B cell (primary cell): ENCODE data around the gene ELP1. TPM values are rescaled to one million over a fixed set of nuclear protein-coding genes. Genes with fewer than 3 reads are reported as not detected.

Experiments used
- ATAC-seq: fragments of 200-7000 bp; cut with Tn5 transposase; one replicate; pipeline ENCODE4 v1.10.0; 2021; ENCODE audit warnings: low read depth, mild to moderate bottlenecking, moderate number of reproducible peaks, moderate library complexity
- CTCF ChIA-PET: fragments of 350-600 bp; sonication (Branson Sonifier 250); formaldehyde crosslinking; loops from one replicate; lab custom pipeline; 2021; ENCODE audit warnings: antibody characterized with exemption, inconsistent platforms; lab: Charles Lee
- POLR2A ChIA-PET: fragments of 350-600 bp; sonication (Branson Sonifier 250); formaldehyde crosslinking; loops from one replicate; lab custom pipeline; 2021; ENCODE audit warnings: antibody characterized with exemption; lab: Charles Lee
- DNase-seq: peaks from one replicate; pipeline ENCODE4 v3.0.0; 2013
- H2AFZ ChIP-seq: 2 replicates; pipeline ENCODE4 v1.6.1; 2012; ENCODE audit warnings: mild to moderate bottlenecking, low read depth, low read length; ENCODE audit not compliant: insufficient read depth, poor library complexity, severe bottlenecking
- H3K27ac ChIP-seq, 2 donors: 1 replicate in 1 of 2; 2 replicates in 1 of 2; pipeline ENCODE4 v1.5.1; 2012 to 2013; ENCODE audit warnings: low read length in 2 of 2, mild to moderate bottlenecking in 2 of 2, moderate library complexity in 1 of 2
- H3K27me3 ChIP-seq, 4 experiments: fragments of 200-600 bp in 1 of 4; sonication (generic) in 1 of 4; replicated peaks in 1 of 4; 1 replicate in 2 of 4; 2 replicates in 2 of 4; pipeline versions ENCODE4 v1.6.1 to v1.7.0; 2013 to 2016; ENCODE audit warnings: low read length in 3 of 4, mild to moderate bottlenecking in 2 of 4, mixed read lengths in 1 of 4, moderate library complexity in 1 of 4; ENCODE audit not compliant: insufficient read depth in 4 of 4, control insufficient read depth in 3 of 4; ENCODE audit errors: control extremely low read depth in 1 of 4
- H3K36me3 ChIP-seq, 2 experiments: replicated peaks in 1 of 2; 1 replicate in 1 of 2; 2 replicates in 1 of 2; pipeline versions ENCODE4 v1.6.1 to v1.7.1; 2013; ENCODE audit warnings: low read length in 1 of 2; ENCODE audit not compliant: insufficient read depth in 2 of 2, control insufficient read depth in 1 of 2; ENCODE audit errors: control extremely low read depth in 1 of 2, extremely low read depth in 1 of 2
- H3K4me1 ChIP-seq, 2 donors: fragments of 200-600 bp in 1 of 2; sonication (generic) in 1 of 2; 1 replicate in 1 of 2; 2 replicates in 1 of 2; pipeline versions ENCODE4 v1.5.1 to v1.6.1; 2013 to 2017; ENCODE audit warnings: low read length in 2 of 2; ENCODE audit not compliant: control insufficient read depth in 2 of 2, insufficient read depth in 2 of 2
- H3K4me2 ChIP-seq: replicated peaks from 2 replicates; pipeline ENCODE3; 2012; ENCODE audit warnings: mild to moderate bottlenecking, low read depth, low read length; ENCODE audit not compliant: poor library complexity, severe bottlenecking
- H3K4me3 ChIP-seq, 5 experiments: fragments of 200-600 bp in 1 of 5; sonication (generic) in 1 of 5; 1 replicate in 3 of 5; 2 replicates in 2 of 5; pipeline versions ENCODE4 v1.5.1 to v1.7.0; 2011 to 2016; ENCODE audit warnings: low read length in 4 of 5, mild to moderate bottlenecking in 4 of 5, low read depth in 2 of 5, control low read depth in 1 of 5, moderate library complexity in 1 of 5; ENCODE audit not compliant: insufficient read depth in 1 of 5; ENCODE audit errors: control extremely low read depth in 1 of 5, extremely low read depth in 1 of 5
- H3K79me2 ChIP-seq: fragments of 200-600 bp; sonication (generic); one replicate; pipeline ENCODE4 v1.6.0; 2016; ENCODE audit warnings: low read length; ENCODE audit not compliant: control insufficient read depth, insufficient read depth
- H3K9ac ChIP-seq: fragments of 200-600 bp; sonication (generic); 2 replicates; pipeline ENCODE4 v1.6.1; 2017; ENCODE audit warnings: mild to moderate bottlenecking, low read length, moderate library complexity
- H3K9me3 ChIP-seq, 3 donors: one replicate each; pipeline versions ENCODE4 v1.6.1 to v1.7.1; 2013; ENCODE audit warnings: low read length in 2 of 3; ENCODE audit not compliant: control insufficient read depth in 2 of 3, insufficient read depth in 1 of 3; ENCODE audit errors: control extremely low read depth in 1 of 3
- H4K20me1 ChIP-seq: 2 replicates; pipeline ENCODE4 v1.6.0; 2012; ENCODE audit warnings: mild to moderate bottlenecking, low read length; ENCODE audit not compliant: insufficient read depth, control insufficient read depth, poor library complexity, severe bottlenecking
- H3K27ac Mint-ChIP-seq: one replicate; pipeline ENCODE4 v1.8.0; 2021; ENCODE audit warnings: mixed read lengths
- H3K27me3 Mint-ChIP-seq: one replicate; pipeline ENCODE4 v1.8.0; 2021; ENCODE audit warnings: mixed read lengths
- H3K4me1 Mint-ChIP-seq: one replicate; pipeline ENCODE4 v1.8.0; 2021; ENCODE audit warnings: mixed read lengths
- H3K4me3 Mint-ChIP-seq: one replicate; pipeline ENCODE4 v1.8.0; 2021; ENCODE audit warnings: mixed read lengths
- H3K9me3 Mint-ChIP-seq: one replicate; pipeline ENCODE4 v1.8.0; 2022; ENCODE audit warnings: mixed read lengths; ENCODE audit not compliant: insufficient read depth
- EZH2 ChIP-seq: IDR thresholded peaks from 2 replicates; pipeline ENCODE4 v1.6.1; 2012; ENCODE audit warnings: borderline replicate concordance, low read depth, mild to moderate bottlenecking, moderate library complexity, low read length; ENCODE audit not compliant: insufficient read depth, poor library complexity, severe bottlenecking
- WGBS: methylation state at CpG from one replicate; pipeline ENCODE4 v1.1.5; 2013; ENCODE audit warnings: missing lambda C conversion rate; ENCODE audit not compliant: insufficient coverage; 5-methylcytosine and 5-hydroxymethylcytosine counted together
- intact Hi-C: fragments of 100-400 bp; cut with micrococcal nuclease; formaldehyde crosslinking; loops from one replicate; pipeline ENCODE4 v1.10.0; 2022
- polyA plus RNA-seq: library from polyadenylated mRNA; depleted of rRNA; stranded (reverse); fragments of >200 nt; gene quantifications from 2 replicates; pipeline ENCODE4 v1.2.3, GENCODE V29; 2012
- total RNA-seq, 2 donors: library from RNA; stranded (reverse); fragments of 120-200 nt in 1 of 2; gene quantifications; 1 replicate in 1 of 2; 2 replicates in 1 of 2; pipeline versions ENCODE4 v1.2.3 to v1.2.4, GENCODE V29; 2013 to 2022
- TF ChIP-seq, protein P1 (sequence below): fragments of 200-600 bp; IDR thresholded peaks from one replicate; pipeline ENCODE4 v1.8.0; 2022; ENCODE audit warnings: antibody characterized with exemption, mild to moderate bottlenecking

ELP1 gene
- total and polyA plus RNA-seq, 2 donors (not counting 1 experiment from before 2014, with no cell fraction given): 20.8 to 29.4 TPM

DNA sequence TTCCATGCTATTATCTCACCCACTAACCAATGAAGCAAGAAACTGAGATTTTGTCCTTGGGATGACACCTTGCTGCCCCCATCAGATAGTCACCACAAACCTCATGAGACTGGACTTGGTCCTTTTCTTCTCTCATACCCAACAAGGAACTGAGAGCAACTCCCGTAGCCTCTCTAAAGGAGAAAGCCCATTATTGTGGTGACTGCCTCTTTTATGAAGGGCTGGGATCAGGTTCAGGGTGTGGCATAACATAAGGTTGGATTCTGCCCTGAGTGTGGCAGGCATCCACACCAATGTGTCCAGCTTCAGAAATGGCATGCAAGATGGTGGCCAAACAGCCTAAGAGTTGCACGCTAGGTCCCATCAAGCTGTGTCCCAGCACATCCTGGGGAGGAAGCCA, 73.2 kb downstream of the ELP1 start:
- Histone ChIP-seq H3K9me3 (no peaks in the 10 kb centered on the region), H3K4me3 (no peak overlapping the region), H3K4me2 (no peak overlapping the region), H3K79me2 (no peaks in the 10 kb centered on the region), H3K36me3 (no peaks in the 10 kb centered on the region), H3K27ac (no peak overlapping the region), H3K4me1 (no peaks in the 10 kb centered on the region), H2AFZ (no peak overlapping the region), H3K9ac (no peak overlapping the region), H4K20me1 (no peaks in the 10 kb centered on the region), H3K27me3 (no peaks in the 10 kb centered on the region)
- Mint-ChIP-seq H3K4me1 (no peaks in the 10 kb centered on the region), H3K9me3 (peaks cover 2% of the 10 kb centered on the region), H3K4me3 (no peak overlapping the region), H3K27me3 (no peaks in the 10 kb centered on the region), H3K27ac (no peak overlapping the region)
- CTCF ChIA-PET: no interaction called here
- DNase-seq (no peak), ATAC-seq (no peak)
- WGBS: 100% methylated on average over 1 of the region's 2 CpGs
- TF ChIP-seq, protein P1, sequence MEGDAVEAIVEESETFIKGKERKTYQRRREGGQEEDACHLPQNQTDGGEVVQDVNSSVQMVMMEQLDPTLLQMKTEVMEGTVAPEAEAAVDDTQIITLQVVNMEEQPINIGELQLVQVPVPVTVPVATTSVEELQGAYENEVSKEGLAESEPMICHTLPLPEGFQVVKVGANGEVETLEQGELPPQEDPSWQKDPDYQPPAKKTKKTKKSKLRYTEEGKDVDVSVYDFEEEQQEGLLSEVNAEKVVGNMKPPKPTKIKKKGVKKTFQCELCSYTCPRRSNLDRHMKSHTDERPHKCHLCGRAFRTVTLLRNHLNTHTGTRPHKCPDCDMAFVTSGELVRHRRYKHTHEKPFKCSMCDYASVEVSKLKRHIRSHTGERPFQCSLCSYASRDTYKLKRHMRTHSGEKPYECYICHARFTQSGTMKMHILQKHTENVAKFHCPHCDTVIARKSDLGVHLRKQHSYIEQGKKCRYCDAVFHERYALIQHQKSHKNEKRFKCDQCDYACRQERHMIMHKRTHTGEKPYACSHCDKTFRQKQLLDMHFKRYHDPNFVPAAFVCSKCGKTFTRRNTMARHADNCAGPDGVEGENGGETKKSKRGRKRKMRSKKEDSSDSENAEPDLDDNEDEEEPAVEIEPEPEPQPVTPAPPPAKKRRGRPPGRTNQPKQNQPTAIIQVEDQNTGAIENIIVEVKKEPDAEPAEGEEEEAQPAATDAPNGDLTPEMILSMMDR: no peak
- TF ChIP-seq EZH2: no peak
- POLR2A ChIA-PET: no interaction called here
- intact Hi-C loops: no loop called here

DNA sequence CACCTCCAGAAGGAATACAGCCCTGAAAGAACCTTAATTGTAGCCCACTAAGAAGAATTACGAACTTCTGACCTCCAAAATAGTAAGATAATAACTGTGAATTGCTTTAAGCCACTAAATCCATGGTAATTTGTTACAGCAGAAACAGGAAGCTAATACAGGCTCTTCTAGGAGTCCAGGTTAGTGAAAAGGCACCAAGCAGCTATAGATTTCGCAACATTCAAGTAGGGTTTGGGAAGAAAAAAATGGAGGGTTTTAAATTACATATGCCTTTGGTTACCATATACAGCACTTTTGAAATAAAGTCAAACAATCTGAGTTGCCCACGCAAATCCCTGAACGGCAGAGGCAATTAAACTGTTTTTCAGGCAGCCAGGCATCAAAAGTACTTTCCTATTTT, 73.6 kb downstream of the ELP1 start:
- Histone ChIP-seq H3K4me3 (no peak overlapping the region), H3K4me1 (no peaks in the 10 kb centered on the region), H3K27ac (no peak overlapping the region), H3K27me3 (no peaks in the 10 kb centered on the region), H4K20me1 (no peaks in the 10 kb centered on the region), H2AFZ (no peak overlapping the region), H3K4me2 (no peak overlapping the region), H3K36me3 (no peaks in the 10 kb centered on the region), H3K79me2 (no peaks in the 10 kb centered on the region), H3K9ac (no peak overlapping the region), H3K9me3 (no peaks in the 10 kb centered on the region)
- CTCF ChIA-PET: no interaction called here
- intact Hi-C loops: no loop called here
- no peak overlapping the region for H3K4me3 Mint-ChIP-seq
- POLR2A ChIA-PET: no interaction called here
- H3K27ac Mint-ChIP-seq: no peak overlapping the region
- no peak for DNase-seq
- ATAC-seq: no peak
- peaks cover 2% of the 10 kb centered on the region for H3K9me3 Mint-ChIP-seq
- WGBS: 96% methylated on average over 2 of the region's 4 CpGs
- H3K27me3 Mint-ChIP-seq: no peaks in the 10 kb centered on the region
- no peaks in the 10 kb centered on the region for H3K4me1 Mint-ChIP-seq
- TF ChIP-seq, protein P1: no peak
- TF ChIP-seq EZH2: no peak
